ENCODE measurements around the gene ARMC5.

DNA sequence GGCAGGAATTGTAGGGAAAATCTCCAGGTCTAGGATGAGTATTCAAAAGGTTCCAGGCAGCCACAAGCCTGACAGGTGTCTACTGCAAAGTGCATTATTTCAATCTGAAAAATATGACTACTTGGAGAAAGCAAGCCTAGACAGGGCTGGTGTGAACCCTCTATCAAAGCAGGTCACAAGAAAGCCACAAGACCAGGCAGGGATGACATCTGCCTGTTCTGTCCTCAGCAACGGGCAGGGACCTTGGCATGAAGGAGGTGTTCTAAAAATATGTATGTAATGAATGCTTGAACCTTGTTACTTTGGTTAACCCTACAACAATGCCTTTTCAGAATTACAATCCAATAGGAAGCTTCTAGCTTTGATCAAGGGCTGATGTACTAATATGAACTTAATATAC is 30.0 kb upstream of the ARMC5 start:
- TF ChIP-seq ZNF121 (CRISPR knock-in tag; IDR thresholded peaks at IDR 0.05) (no peak), CREB1 (CRISPR knock-in tag; IDR thresholded peaks at IDR 0.05) (no peak), SP1 (CRISPR knock-in tag; conservative IDR thresholded peaks at IDR 0.05) (no peak), GABPB1 (CRISPR knock-in tag; IDR thresholded peaks at IDR 0.05) (no peak), CBFB (CRISPR knock-in tag; IDR thresholded peaks at IDR 0.05; ENCODE audit: low read depth) (no peak), IRF2 (CRISPR knock-in tag; IDR thresholded peaks at IDR 0.05; ENCODE audit: borderline replicate concordance, low read depth) (no peak), MYBL2 (CRISPR knock-in tag; IDR thresholded peaks at IDR 0.05) (no peak), MXD4 (CRISPR knock-in tag; IDR thresholded peaks at IDR 0.05; ENCODE audit: borderline replicate concordance) (no peak), NFE2L1 (CRISPR knock-in tag; IDR thresholded peaks at IDR 0.05) (no peak)
- TF ChIP-seq, protein P1, sequence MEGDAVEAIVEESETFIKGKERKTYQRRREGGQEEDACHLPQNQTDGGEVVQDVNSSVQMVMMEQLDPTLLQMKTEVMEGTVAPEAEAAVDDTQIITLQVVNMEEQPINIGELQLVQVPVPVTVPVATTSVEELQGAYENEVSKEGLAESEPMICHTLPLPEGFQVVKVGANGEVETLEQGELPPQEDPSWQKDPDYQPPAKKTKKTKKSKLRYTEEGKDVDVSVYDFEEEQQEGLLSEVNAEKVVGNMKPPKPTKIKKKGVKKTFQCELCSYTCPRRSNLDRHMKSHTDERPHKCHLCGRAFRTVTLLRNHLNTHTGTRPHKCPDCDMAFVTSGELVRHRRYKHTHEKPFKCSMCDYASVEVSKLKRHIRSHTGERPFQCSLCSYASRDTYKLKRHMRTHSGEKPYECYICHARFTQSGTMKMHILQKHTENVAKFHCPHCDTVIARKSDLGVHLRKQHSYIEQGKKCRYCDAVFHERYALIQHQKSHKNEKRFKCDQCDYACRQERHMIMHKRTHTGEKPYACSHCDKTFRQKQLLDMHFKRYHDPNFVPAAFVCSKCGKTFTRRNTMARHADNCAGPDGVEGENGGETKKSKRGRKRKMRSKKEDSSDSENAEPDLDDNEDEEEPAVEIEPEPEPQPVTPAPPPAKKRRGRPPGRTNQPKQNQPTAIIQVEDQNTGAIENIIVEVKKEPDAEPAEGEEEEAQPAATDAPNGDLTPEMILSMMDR (IDR thresholded peaks at IDR 0.05), result no peak
- TF ChIP-seq, protein P2, sequence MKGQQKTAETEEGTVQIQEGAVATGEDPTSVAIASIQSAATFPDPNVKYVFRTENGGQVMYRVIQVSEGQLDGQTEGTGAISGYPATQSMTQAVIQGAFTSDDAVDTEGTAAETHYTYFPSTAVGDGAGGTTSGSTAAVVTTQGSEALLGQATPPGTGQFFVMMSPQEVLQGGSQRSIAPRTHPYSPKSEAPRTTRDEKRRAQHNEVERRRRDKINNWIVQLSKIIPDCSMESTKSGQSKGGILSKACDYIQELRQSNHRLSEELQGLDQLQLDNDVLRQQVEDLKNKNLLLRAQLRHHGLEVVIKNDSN (CRISPR knock-in tag; IDR thresholded peaks at IDR 0.05), result no peak
- TF ChIP-seq, protein P3, sequence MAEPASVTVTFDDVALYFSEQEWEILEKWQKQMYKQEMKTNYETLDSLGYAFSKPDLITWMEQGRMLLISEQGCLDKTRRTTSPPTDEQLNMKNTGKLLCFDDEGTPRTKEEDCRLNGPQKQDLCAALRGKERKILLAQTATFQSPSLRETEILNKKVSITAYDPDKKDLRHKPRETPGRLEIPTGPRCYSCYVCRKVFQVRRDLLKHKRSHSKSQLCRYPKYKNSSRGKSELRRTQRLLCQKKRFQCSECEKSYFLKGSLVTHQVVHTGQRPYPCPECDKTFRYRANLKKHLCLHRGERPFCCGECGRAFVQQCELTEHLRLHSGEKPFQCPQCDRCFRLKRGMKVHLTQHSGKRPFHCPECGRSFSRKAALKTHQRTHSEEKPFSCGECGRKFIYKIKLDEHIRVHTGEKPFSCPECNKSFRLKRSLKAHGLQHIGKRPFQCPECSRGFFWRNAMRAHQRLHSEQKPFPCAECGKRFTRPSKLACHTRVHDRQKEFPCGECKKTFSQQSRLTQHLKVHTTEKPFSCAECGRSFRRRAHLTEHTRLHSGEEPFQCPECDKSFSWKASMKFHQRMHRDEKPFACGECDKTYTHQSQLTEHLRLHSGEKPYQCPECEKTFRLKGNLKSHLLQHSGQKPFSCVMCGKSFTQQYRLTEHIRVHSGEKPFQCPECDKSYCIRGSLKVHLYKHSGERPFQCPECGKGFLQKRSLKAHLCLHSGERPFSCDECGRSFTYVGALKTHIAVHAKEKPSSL (CRISPR knock-in tag; conservative IDR thresholded peaks at IDR 0.05), result no peak
- TF ChIP-seq, protein P4, sequence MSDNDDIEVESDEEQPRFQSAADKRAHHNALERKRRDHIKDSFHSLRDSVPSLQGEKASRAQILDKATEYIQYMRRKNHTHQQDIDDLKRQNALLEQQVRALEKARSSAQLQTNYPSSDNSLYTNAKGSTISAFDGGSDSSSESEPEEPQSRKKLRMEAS (CRISPR knock-in tag; IDR thresholded peaks at IDR 0.05), result no peak
